Duodenal mucosa (tissue), 2 donors: Measurements from ENCODE around the gene CFAP221.

Source experiments
- H3K27ac ChIP-seq: one replicate; pipeline ENCODE4 v1.7.0; 2013; ENCODE audit warnings: low read depth, low read length
- H3K27me3 ChIP-seq, 2 donors: one replicate each; pipeline ENCODE4 v1.7.0; 2013; ENCODE audit warnings: low read length in 2 of 2, control low read depth in 1 of 2; ENCODE audit not compliant: insufficient read depth in 2 of 2, control insufficient read depth in 1 of 2
- H3K36me3 ChIP-seq, 2 donors: one replicate each; pipeline ENCODE4 v1.7.0; 2013; ENCODE audit warnings: low read length in 2 of 2, control low read depth in 1 of 2; ENCODE audit not compliant: insufficient read depth in 2 of 2, control insufficient read depth in 1 of 2
- H3K4me1 ChIP-seq, 2 donors: one replicate each; pipeline ENCODE4 v1.7.0; 2013; ENCODE audit warnings: low read length in 2 of 2, control low read depth in 1 of 2; ENCODE audit not compliant: insufficient read depth in 2 of 2, control insufficient read depth in 1 of 2
- H3K4me3 ChIP-seq, 2 donors: one replicate each; pipeline ENCODE4 v1.7.0; 2013; ENCODE audit warnings: low read length in 2 of 2, low read depth in 1 of 2
- H3K9ac ChIP-seq, 2 donors: one replicate each; pipeline ENCODE4 v1.7.0; 2013; ENCODE audit warnings: low read length in 2 of 2, low read depth in 1 of 2
- H3K9me3 ChIP-seq, 2 donors: one replicate each; pipeline ENCODE4 v1.7.0; 2013; ENCODE audit warnings: low read length in 2 of 2, control low read depth in 1 of 2; ENCODE audit not compliant: control insufficient read depth in 1 of 2

The CFAP221 gene

DNA sequence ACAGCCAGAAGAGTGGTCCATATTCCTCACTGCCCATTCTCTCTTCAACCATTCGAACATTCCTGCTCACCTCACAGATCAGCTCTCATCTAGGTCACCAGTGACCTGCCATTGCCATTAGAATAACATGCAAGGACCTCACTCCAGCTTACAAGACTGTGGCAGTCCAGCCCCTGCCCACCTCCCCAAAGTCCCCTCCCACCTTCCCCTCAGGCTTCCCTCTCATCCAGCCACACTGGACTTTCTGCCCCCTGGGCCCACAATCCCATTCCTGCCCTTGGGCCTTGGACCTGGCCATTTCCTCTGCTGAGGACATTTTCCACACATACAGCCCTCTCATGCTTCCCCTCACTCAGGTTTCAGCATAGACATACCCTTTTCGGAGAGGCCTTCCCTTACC lies 129.5 kb downstream of the CFAP221 start:
- no peaks in the 10 kb centered on the region for H3K27me3 ChIP-seq
- H3K9me3 ChIP-seq: no peaks in the 10 kb centered on the region
- H3K36me3 ChIP-seq: no peaks in the 10 kb centered on the region
- H3K27ac ChIP-seq: no peak overlapping the region
- H3K4me3 ChIP-seq: no peak overlapping the region
- peaks cover 0 to 8% of the 10 kb centered on the region in 2 donors for H3K4me1 ChIP-seq
- no peak overlapping the region for H3K9ac ChIP-seq

DNA sequence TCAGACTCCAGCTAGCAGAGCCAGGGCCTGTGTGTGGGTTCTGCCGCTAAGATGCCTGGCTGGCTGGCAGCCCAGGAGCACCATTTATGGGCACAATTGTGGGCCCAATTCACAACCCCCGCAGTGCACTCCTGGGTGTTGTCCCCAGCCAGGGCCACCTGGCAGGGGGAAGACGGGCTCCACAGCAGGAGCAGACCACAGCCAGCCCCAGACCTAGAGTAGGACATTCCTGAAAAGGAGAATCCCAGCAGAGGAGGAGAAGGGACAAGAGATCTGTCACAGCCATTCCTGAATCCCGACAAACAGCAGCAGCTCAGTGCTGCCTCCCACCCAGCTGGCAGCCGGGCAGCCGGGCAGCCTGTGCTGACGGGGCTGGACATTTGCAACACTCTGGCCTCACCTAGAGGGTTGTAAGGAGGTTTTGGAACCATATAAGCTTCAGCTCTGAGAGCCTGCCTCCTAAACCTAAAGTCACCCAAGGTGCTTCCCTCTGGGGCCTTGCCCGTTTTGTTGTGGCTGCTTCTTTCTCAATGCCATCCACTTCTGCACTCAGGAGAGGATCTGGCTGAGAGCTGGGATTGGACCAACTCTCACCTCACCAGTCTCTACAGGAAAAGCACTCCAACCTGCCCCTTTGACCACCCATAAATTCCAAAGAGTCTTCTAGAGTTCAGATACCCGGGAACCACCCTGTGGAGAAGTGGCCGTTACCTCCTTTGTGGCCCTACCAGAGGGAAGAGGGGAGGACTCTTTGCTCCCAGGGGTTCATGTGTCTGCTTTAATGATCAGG lies 130.7 kb downstream of the CFAP221 start:
- Histone ChIP-seq H3K9ac (no peak overlapping the region), H3K27me3 (no peaks in the 10 kb centered on the region), H3K4me1 (peaks cover 6 to 11% of the 10 kb centered on the region in 2 donors), H3K36me3 (no peaks in the 10 kb centered on the region), H3K4me3 (no peak overlapping the region), H3K27ac (no peak overlapping the region), H3K9me3 (no peaks in the 10 kb centered on the region)

DNA sequence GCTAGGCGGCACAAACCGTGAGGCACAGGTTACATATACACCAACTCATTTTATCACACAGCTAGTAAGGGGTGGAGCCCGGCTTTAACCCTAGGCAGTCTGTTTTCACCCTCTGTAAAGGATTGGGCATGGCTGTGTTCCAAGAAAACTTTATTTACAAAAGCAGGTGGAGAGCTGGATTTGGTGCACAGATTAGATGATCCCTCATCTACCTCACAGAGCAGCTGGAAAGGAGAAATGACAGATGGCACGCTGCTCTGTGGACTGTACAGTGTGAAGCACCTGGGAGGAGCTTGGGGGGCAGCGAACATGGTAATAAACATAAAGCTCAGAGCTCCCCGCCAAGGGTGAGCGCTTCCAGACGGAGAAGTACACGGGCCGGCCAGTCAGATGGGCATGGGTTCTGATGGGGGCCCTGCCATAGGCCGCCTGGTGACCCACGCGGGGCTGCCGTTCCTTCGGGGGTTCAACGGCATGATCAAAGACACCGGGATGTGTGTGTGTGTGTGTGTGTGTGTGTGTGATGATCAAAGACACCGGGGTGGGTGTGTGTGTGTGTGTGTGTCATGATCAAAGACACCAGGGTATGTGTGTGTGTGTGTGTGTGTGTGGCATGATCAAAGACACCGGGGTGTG lies 133.9 kb downstream of the CFAP221 start:
- Histone ChIP-seq H3K36me3 (peaks cover 0 to 18% of the 10 kb centered on the region in 2 donors), H3K9me3 (no peaks in the 10 kb centered on the region), H3K9ac (peak overlapping the region in 1 of 2 donors; percentile 25), H3K4me1 (peaks cover 11 to 12% of the 10 kb centered on the region in 2 donors), H3K4me3 (peak overlapping the region; percentile 86 to 90), H3K27me3 (no peaks in the 10 kb centered on the region), H3K27ac (no peak overlapping the region)

DNA sequence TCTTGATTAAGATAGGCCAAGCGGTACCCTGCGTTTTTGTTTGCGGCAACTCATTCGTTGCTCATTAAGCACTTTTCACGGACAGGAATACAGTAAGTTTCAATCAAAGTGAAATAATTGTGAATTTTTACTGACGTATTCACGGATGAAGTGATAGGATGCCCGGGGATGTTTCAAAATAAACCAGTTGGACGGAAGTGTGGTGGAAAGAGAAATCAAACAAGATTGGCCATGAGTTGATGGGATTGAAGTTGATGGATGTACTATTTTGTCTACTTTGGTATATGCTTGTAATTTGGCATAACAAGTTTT lies 135.2 kb downstream of the CFAP221 start:
- peaks cover 11 to 12% of the 10 kb centered on the region in 2 donors for H3K4me1 ChIP-seq
- peak overlapping the region; percentile 48 for H3K27ac ChIP-seq
- H3K27me3 ChIP-seq: no peaks in the 10 kb centered on the region

DNA sequence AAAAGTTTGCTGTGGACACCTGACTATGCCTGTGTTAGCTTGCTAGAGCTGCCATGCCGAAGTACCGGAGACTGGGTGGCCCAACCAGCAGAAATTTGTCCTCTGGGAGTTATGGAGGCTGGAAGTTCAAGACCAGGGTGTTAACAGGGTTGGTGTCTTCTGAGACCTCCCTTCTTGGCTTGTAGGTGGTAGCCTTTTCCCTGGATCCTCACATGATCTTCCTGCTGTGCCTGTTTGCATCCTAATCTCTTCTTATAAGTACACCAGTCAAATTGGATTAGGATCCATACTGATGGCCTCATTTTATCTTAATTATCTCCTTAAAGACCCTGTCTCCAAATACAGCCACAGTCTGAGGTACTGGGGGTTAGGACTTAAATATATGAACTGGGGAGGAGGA lies 135.6 kb downstream of the CFAP221 start:
- H3K27ac ChIP-seq: no peak overlapping the region
- peaks cover 0 to 23% of the 10 kb centered on the region in 2 donors for H3K36me3 ChIP-seq
- no peaks in the 10 kb centered on the region for H3K27me3 ChIP-seq
- H3K4me1 ChIP-seq: peaks cover 11 to 12% of the 10 kb centered on the region in 2 donors
- peak overlapping the region; percentile 48 to 65 for H3K9ac ChIP-seq
- peak overlapping the region; percentile 86 to 90 for H3K4me3 ChIP-seq
- H3K9me3 ChIP-seq: no peaks in the 10 kb centered on the region

More for the DNA sequence above, 135.2 kb downstream of the CFAP221 start:
- peak overlapping the region; percentile 86 to 90 for H3K4me3 ChIP-seq
- H3K9me3 ChIP-seq: no peaks in the 10 kb centered on the region
- H3K36me3 ChIP-seq: peaks cover 0 to 23% of the 10 kb centered on the region in 2 donors
- peak overlapping the region; percentile 48 to 65 for H3K9ac ChIP-seq

DNA sequence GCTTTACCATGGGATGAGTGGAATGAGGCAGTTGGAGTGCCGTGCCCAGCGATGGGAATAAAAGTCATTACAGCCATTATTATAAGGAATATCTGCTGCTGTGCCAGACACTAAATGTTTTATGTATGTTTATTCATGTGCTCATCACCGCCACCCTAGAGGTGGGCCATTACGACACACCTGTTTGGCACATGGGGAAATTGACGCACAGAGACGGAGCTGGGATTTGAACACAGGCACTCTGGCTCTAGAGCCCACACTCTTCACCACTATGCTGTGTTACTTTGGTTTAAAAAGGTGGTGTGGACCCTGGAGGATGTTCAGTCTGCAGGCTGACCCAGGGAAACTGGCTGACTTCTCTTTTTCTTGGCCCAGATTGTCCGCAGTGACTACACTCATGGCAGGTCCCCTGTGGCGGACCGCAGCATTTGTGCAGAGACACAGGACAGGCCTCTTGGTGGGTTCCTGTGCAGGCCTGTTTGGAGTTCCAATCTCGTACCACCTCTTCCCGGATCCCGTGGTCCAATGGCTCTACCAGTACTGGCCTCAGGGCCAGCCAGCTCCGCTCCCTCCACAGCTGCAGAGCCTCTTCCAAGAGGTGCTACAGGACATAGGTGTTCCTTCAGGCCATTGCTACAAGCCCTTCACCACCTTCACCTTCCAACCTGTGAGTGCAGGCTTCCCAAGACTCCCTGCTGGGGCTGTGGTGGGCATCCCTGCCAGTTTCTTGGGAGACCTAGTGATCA lies 136.4 kb downstream of the CFAP221 start:
- Histone ChIP-seq H3K36me3 (peaks cover 0 to 23% of the 10 kb centered on the region in 2 donors), H3K27me3 (no peaks in the 10 kb centered on the region), H3K9ac (no peak overlapping the region), H3K4me3 (peak overlapping the region in 1 of 2 donors; percentile 90), H3K9me3 (no peaks in the 10 kb centered on the region), H3K27ac (no peak overlapping the region), H3K4me1 (peaks cover 11 to 12% of the 10 kb centered on the region in 2 donors)

DNA sequence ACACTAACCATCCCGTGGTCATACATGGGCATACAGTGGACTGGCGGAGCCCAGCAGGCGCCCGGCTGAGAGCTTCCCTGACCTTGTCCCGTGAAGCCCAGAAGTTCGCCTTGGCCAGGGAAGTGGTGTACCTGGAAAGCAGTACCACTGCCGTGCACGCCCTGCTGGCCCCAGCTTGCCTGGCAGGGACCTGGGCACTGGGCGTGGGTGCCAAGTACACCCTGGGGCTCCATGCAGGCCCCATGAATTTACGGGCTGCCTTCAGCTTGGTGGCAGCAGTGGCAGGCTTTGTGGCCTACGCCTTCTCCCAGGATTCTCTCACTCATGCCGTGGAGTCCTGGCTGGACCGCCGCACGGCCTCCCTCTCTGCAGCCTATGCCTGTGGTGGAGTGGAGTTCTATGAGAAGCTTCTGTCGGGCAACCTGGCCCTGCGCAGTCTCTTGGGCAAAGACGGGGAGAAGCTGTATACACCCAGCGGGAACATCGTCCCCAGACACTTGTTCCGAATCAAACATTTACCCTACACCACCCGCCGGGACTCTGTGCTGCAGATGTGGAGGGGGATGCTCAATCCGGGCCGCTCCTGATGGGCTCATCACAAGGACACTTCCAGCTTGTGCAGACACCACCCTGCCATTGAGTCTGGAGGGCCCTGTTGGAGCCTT lies 137.1 kb downstream of the CFAP221 start:
- Histone ChIP-seq H3K36me3 (peaks cover 0 to 23% of the 10 kb centered on the region in 2 donors), H3K4me3 (no peak overlapping the region), H3K27ac (no peak overlapping the region), H3K27me3 (no peaks in the 10 kb centered on the region), H3K9ac (no peak overlapping the region), H3K4me1 (peaks cover 11 to 12% of the 10 kb centered on the region in 2 donors), H3K9me3 (no peaks in the 10 kb centered on the region)

DNA sequence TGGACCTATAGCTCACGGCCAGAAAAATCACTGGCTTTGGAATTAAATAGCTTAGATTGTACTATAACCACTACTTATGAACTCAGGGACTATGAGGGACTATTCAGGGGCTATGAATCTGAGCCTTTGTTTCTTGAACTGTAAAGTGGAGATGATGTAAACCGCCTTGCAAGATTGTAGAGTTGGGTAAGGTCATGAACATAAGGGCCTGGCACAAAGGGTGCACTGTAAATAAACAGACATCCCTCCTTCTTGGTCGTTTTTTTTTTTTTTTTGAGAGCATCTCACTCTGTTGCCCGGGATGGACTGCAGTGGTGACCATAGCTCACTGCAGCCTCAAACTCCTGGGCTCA lies 137.6 kb downstream of the CFAP221 start:
- H3K9me3 ChIP-seq: no peaks in the 10 kb centered on the region
- no peak overlapping the region for H3K27ac ChIP-seq
- no peak overlapping the region for H3K4me3 ChIP-seq
- peaks cover 5 to 24% of the 10 kb centered on the region in 2 donors for H3K36me3 ChIP-seq
- H3K27me3 ChIP-seq: no peaks in the 10 kb centered on the region
- H3K4me1 ChIP-seq: peaks cover 11 to 12% of the 10 kb centered on the region in 2 donors
- H3K9ac ChIP-seq: no peak overlapping the region

DNA sequence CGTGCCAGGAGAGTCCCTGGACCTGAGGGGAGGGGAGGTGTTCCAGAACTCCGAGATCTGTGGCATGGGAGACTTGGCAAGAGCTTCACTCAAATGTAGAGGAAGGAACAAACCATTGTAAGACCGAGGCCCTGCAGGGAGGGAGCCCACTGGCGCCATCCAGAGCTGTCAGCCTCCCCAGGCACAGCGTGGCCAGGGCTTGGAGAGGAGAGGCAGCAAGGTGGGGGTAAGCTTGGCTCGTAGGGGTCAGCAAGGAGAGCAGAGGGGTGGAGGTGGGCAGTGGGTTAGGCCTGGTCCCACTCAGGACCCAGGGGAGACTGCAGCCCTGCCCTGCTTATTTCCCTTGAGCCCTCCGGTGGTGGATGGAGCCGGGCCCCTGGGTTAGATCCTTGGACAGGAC lies 138.3 kb downstream of the CFAP221 start:
- no peak overlapping the region for H3K27ac ChIP-seq

More for the DNA sequence above, 138.3 kb downstream of the CFAP221 start:
- Histone ChIP-seq H3K27me3 (no peaks in the 10 kb centered on the region), H3K4me3 (no peak overlapping the region), H3K36me3 (peaks cover 10 to 30% of the 10 kb centered on the region in 2 donors), H3K9ac (no peak overlapping the region), H3K4me1 (peaks cover 11 to 12% of the 10 kb centered on the region in 2 donors), H3K9me3 (no peaks in the 10 kb centered on the region)
